ENCODE data around the gene AQP6. TPM values are rescaled to one million over a fixed set of nuclear protein-coding genes. Genes with fewer than 3 reads are reported as not detected.

AQP6 gene
- total and polyA plus RNA-seq, 10 of the 15 experiments (the other 5 are each of a cell fraction or from before 2014, with no cell fraction given) = not detected

DNA sequence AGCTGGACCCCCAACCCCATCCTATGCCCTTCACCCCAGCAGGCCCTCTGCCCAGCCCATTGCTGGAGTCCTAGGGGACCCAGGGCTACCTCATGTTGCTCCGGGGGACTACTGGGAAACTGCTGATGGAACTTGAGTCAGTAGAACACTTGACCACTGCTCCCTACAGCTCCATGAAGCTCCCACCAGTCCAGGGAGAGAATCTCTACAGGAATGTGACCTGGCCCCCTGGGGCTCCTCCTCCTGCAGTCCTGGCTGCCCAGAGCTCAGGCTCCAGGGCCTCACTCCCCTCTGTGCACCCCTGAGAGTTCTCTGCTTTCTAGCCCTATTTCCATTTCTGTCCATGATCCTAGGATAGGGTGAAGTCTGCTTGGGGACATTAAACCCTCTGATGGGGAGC lies 33.0 kb upstream of the AQP6 start:
- POLR2A ChIA-PET = interaction anchor here (0.5 kb wide), 1 partner anchor 63 kb away, joined by 5 read pairs; no protein-coding TSS in a partner anchor
- Histone ChIP-seq H3K4me1 (ENCODE audit: control insufficient read depth, insufficient read depth, low read length) (no peaks in the 10 kb centered on the region), H3K9ac (ENCODE audit: control insufficient read depth, insufficient read depth, low read length) (no peak overlapping the region), H3K27ac (ENCODE audit: control insufficient read depth, insufficient read depth) (no peak overlapping the region), H3K27me3 (replicated peaks in 1 of 2; ENCODE audit: control insufficient read depth in 2 of 2, insufficient read depth in 2 of 2, low read length in 1 of 2) (no peaks in the 10 kb centered on the region), H2AFZ (ENCODE audit: control insufficient read depth, low read depth, low read length) (no peak overlapping the region), H3K9me3 (replicated peaks; ENCODE audit: control insufficient read depth, insufficient read depth, low read length) (no peaks in the 10 kb centered on the region), H4K20me1 (ENCODE audit: control insufficient read depth, insufficient read depth) (no peaks in the 10 kb centered on the region), H3K79me2 (ENCODE audit: control insufficient read depth, insufficient read depth, low read length) (no peaks in the 10 kb centered on the region), H3K4me3 (no peak overlapping the region), H3K4me2 (ENCODE audit: control insufficient read depth, insufficient read depth) (no peak overlapping the region), H3K36me3 (ENCODE audit: control insufficient read depth in 2 of 2, insufficient read depth in 2 of 2, low read length in 1 of 2) (no peaks in the 10 kb centered on the region)
- CTCF ChIA-PET = interaction anchor here (1.2 to 1.4 kb wide), 2 partner anchors 55 to 73 kb away, joined by 3 read pairs; no protein-coding TSS in a partner anchor
- in situ Hi-C loops (cut with MboI) = no loop called here
- SMC1A ChIA-PET (ENCODE audit: uncharacterized antibody, unreplicated experiment) = no interaction called here
- no peak for TF ChIP-seq YBX1 (IDR thresholded peaks at IDR 0.05)
- TF ChIP-seq RCOR1 (conservative IDR thresholded peaks at IDR 0.05; ENCODE audit: low read depth, low read length) = no peak
- TF ChIP-seq CREM (IDR thresholded peaks at IDR 0.05; ENCODE audit: low read depth) = no peak
- no peak for TF ChIP-seq RFX5 (IDR thresholded peaks at IDR 0.05; ENCODE audit: low read depth, low read length)
- no peak for TF ChIP-seq CHD4 (IDR thresholded peaks at IDR 0.05)
- TF ChIP-seq NR2F1 (conservative IDR thresholded peaks at IDR 0.05) = no peak
- TF ChIP-seq, protein P1, sequence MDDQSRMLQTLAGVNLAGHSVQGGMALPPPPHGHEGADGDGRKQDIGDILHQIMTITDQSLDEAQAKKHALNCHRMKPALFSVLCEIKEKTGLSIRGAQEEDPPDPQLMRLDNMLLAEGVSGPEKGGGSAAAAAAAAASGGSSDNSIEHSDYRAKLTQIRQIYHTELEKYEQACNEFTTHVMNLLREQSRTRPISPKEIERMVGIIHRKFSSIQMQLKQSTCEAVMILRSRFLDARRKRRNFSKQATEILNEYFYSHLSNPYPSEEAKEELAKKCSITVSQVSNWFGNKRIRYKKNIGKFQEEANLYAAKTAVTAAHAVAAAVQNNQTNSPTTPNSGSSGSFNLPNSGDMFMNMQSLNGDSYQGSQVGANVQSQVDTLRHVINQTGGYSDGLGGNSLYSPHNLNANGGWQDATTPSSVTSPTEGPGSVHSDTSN (IDR thresholded peaks at IDR 0.05; ENCODE audit: insufficient replicate concordance, low read depth, low read length) = no peak
- TF ChIP-seq NFXL1 (IDR thresholded peaks at IDR 0.05; ENCODE audit: borderline replicate concordance) = no peak
- no peak for TF ChIP-seq ATF2 (IDR thresholded peaks at IDR 0.05; ENCODE audit: low read length)
- TF ChIP-seq ZNF622 (IDR thresholded peaks at IDR 0.05) = no peak
- no peak for TF ChIP-seq E2F4 (IDR thresholded peaks at IDR 0.05; ENCODE audit: low read depth, low read length)
- TF ChIP-seq, protein P2, sequence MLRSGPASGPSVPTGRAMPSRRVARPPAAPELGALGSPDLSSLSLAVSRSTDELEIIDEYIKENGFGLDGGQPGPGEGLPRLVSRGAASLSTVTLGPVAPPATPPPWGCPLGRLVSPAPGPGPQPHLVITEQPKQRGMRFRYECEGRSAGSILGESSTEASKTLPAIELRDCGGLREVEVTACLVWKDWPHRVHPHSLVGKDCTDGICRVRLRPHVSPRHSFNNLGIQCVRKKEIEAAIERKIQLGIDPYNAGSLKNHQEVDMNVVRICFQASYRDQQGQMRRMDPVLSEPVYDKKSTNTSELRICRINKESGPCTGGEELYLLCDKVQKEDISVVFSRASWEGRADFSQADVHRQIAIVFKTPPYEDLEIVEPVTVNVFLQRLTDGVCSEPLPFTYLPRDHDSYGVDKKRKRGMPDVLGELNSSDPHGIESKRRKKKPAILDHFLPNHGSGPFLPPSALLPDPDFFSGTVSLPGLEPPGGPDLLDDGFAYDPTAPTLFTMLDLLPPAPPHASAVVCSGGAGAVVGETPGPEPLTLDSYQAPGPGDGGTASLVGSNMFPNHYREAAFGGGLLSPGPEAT (IDR thresholded peaks at IDR 0.05; ENCODE audit: low read depth) = no peak
- TF ChIP-seq TAF1 (IDR thresholded peaks at IDR 0.05; ENCODE audit: borderline replicate concordance, low read depth, low read length) = no peak
- no peak for TF ChIP-seq POU2F2 (IDR thresholded peaks at IDR 0.05; ENCODE audit: borderline replicate concordance, low read depth, low read length)
- no peak for TF ChIP-seq ZNF687 (IDR thresholded peaks at IDR 0.05)
- TF ChIP-seq RUNX3 (IDR thresholded peaks at IDR 0.05; ENCODE audit: low read length) = no peak
- BruUV-seq (replicated peaks) = no TSS peak
- no peak for DNase-seq (ENCODE audit: low read depth, low spot score)
- WGBS (ENCODE audit: insufficient coverage, insufficient replicate concordance, low lambda C conversion rate, missing lambda C conversion rate) = 82% methylated on average over 1 of the region's 1 CpG
- intact Hi-C loops (cut with micrococcal nuclease; ENCODE audit: unreplicated experiment) = no loop called here
- no peak for ATAC-seq
- RAD21 ChIA-PET (ENCODE audit: unreplicated experiment) = no interaction called here
- FAIRE-seq = no peak
